HG02970 (cell line): ENCODE data around the gene C5orf52.
"Not testable (repeated sequence)": the region's sequence is repeated elsewhere in the genome, so short reads cannot be mapped to it uniquely, and the experiment has no call there.

Source experiments
- ATAC-seq: cut with Tn5 transposase; IDR thresholded peaks from one replicate; pipeline ENCODE4 v1.9.1; 2021; ENCODE audit warnings: mild to moderate bottlenecking, moderate library complexity, moderate number of reproducible peaks; ENCODE audit not compliant: unreplicated experiment, low FRiP score

C5orf52 gene

GRCh38 chr5:157718519-157718918 is 47.2 kb downstream of the C5orf52 start:
- ATAC-seq = no peak

GRCh38 chr5:157719245-157719644 is 47.9 kb downstream of the C5orf52 start:
- ATAC-seq = no peak

GRCh38 chr5:157721159-157721558 is 49.8 kb downstream of the C5orf52 start:
- ATAC-seq = no peak

- ATAC-seq = not testable (repeated sequence)
Measured at GRCh38 chr5:157722895-157723294, 51.6 kb downstream of the C5orf52 start.

GRCh38 chr5:157726607-157727006 is 55.3 kb downstream of the C5orf52 start:
- ATAC-seq = not testable (repeated sequence)

- not testable (repeated sequence) for ATAC-seq
Measured at GRCh38 chr5:157727858-157728257, 56.5 kb downstream of the C5orf52 start.
